ENCODE results near the gene TTYH2.

DNA sequence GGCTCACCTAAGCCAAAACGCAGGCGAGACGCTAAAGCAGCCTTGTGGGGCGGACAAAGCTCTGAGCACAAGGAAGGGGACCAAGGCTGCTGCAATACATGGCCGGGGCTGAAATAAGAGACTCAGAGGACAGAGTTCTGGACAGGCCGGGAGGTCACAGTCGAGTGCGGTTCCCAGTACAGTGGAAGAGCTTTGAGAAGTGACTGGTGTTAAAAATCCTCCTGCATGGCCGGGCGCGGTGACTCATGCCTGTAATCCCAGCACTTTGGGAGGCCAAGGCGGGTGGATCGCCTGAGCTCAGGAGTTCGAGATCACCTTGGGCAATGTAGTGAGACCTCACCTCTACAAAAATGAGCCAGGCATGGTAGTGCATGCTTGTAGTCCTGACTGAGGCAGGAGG is 10.5 kb downstream of the TTYH2 start:
- TF ChIP-seq, protein P1, sequence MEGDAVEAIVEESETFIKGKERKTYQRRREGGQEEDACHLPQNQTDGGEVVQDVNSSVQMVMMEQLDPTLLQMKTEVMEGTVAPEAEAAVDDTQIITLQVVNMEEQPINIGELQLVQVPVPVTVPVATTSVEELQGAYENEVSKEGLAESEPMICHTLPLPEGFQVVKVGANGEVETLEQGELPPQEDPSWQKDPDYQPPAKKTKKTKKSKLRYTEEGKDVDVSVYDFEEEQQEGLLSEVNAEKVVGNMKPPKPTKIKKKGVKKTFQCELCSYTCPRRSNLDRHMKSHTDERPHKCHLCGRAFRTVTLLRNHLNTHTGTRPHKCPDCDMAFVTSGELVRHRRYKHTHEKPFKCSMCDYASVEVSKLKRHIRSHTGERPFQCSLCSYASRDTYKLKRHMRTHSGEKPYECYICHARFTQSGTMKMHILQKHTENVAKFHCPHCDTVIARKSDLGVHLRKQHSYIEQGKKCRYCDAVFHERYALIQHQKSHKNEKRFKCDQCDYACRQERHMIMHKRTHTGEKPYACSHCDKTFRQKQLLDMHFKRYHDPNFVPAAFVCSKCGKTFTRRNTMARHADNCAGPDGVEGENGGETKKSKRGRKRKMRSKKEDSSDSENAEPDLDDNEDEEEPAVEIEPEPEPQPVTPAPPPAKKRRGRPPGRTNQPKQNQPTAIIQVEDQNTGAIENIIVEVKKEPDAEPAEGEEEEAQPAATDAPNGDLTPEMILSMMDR (IDR thresholded peaks at IDR 0.05; ENCODE audit: insufficient read depth, low read length, poor library complexity, severe bottlenecking): no peak
- no peak for TF ChIP-seq EZH2phosphoT487 (conservative IDR thresholded peaks at IDR 0.05; ENCODE audit: low read length)
